ENCODE data around the gene ARMC12.

GRCh38 chr6:35775031-35775430 is 38.2 kb downstream of the ARMC12 start:
- TF ChIP-seq EZH2phosphoT487 (IDR thresholded peaks at IDR 0.05) (no peak), CTCF (IDR thresholded peaks at IDR 0.05) (no peak)

Data from neural progenitor cell (in vitro differentiated cells).